ENCODE results near the gene CAP2. TPM values are rescaled to one million over a fixed set of nuclear protein-coding genes. Genes with fewer than 3 reads are reported as not detected.
"Not testable (repeated sequence)": the region's sequence is repeated elsewhere in the genome, so short reads cannot be mapped to it uniquely, and the experiment has no call there.

CAP2 gene
- total and polyA plus RNA-seq, 9 of the 15 experiments (the other 6 are each of a cell fraction or from before 2014, with no cell fraction given) = not detected

DNA sequence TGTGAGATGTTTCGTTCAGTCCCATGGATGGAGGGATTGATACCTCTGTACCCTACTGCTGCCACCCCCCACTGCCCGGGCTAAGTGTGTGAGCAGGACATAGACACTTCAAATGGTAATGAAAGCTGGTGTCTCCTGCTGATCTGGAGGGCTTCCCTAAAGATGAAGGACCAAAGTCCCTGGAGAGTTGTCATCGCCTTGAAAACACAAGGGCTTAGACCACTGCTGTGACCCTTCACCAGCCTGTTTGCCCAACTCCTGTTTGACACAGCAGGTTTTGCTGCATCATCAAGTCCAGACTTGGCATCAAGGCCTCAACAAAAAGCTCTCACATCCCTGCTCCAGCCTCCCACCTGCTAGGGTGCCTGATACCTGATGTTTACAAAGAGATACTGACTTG, 148.8 kb downstream of the CAP2 start:
- H3K9ac ChIP-seq (ENCODE audit: insufficient read depth in 1 of 2, low read depth in 2 of 2, low read length in 2 of 2) = no peak overlapping the region
- H3K4me2 ChIP-seq (ENCODE audit: insufficient read depth, low read length) = no peak overlapping the region
- POLR2A ChIA-PET = interaction anchor here (0.6 kb wide), 1 partner anchor 864 kb away, joined by 3 read pairs; no protein-coding TSS in a partner anchor
- H3K27ac ChIP-seq (ENCODE audit: extremely low read depth, low read depth, low read length) = no peak overlapping the region
- no peaks in the 10 kb centered on the region for H3K36me3 ChIP-seq (ENCODE audit: control insufficient read depth, insufficient read depth, low read length)
- no TSS peak for BruUV-seq (replicated peaks)
- no peaks in the 10 kb centered on the region for H3K9me1 ChIP-seq (ENCODE audit: control insufficient read depth, insufficient read depth, low read length)
- H3K27me3 ChIP-seq (ENCODE audit: control insufficient read depth in 2 of 2, insufficient read depth in 2 of 2, low read length in 2 of 2) = peaks cover 13 to 36% of the 10 kb centered on the region in 2 experiments
- intact Hi-C loops (cut with micrococcal nuclease) = no loop called here
- WGBS (ENCODE audit: insufficient coverage, low coverage, missing lambda C conversion rate) = 2% methylated on average over 3 of the region's 3 CpGs
- FAIRE-seq (no peak), ATAC-seq (no peak), DNase-seq (ENCODE audit: extremely low read depth in 1 of 4, low spot score in 3 of 4) (no peak)
- TF ChIP-seq RBM34 (IDR thresholded peaks at IDR 0.05; ENCODE audit: borderline replicate concordance, insufficient read depth, low read length) = no peak
- TF ChIP-seq DEAF1 (CRISPR knock-in tag; IDR thresholded peaks at IDR 0.05) = no peak
- no peak for TF ChIP-seq ZZZ3 (IDR thresholded peaks at IDR 0.05)
- no peak for TF ChIP-seq PPARD (CRISPR knock-in tag; IDR thresholded peaks at IDR 0.05)
- no peak for TF ChIP-seq MCM7 (IDR thresholded peaks at IDR 0.05)
- TF ChIP-seq LARP7 (IDR thresholded peaks at IDR 0.05) = no peak
- no peaks in the 10 kb centered on the region for H3K4me1 ChIP-seq (replicated peaks in 1 of 2; ENCODE audit: control insufficient read depth in 2 of 2, insufficient read depth in 2 of 2, low read length in 2 of 2)
- H3K79me2 ChIP-seq (ENCODE audit: control insufficient read depth, insufficient read depth, low read length) = no peaks in the 10 kb centered on the region
- no peaks in the 10 kb centered on the region for H4K20me1 ChIP-seq (replicated peaks; ENCODE audit: control insufficient read depth, insufficient read depth, low read length)
- no peak overlapping the region for H2AFZ ChIP-seq (ENCODE audit: low read depth, low read length)
- no peak overlapping the region for H3K4me3 ChIP-seq
- in situ Hi-C loops (cut with MboI) = no loop called here
- H3K9me3 ChIP-seq (replicated peaks; ENCODE audit: control insufficient read depth, insufficient read depth, low read depth, low read length) = no peaks in the 10 kb centered on the region
- CTCF ChIA-PET (ENCODE audit: low intra/inter-chr PET ratio) = no interaction called here

- H2AFZ ChIP-seq (ENCODE audit: low read depth, low read length); H4K20me1 ChIP-seq (replicated peaks; ENCODE audit: control insufficient read depth, insufficient read depth, low read length); H3K4me1 ChIP-seq (replicated peaks in 1 of 2; ENCODE audit: control insufficient read depth in 2 of 2, insufficient read depth in 2 of 2, low read length in 2 of 2); BruUV-seq (replicated peaks); ATAC-seq; in situ Hi-C loops (cut with MboI); DNase-seq (ENCODE audit: extremely low read depth in 1 of 4, low spot score in 3 of 4); H3K27ac ChIP-seq (ENCODE audit: extremely low read depth, low read depth, low read length); H3K36me3 ChIP-seq (ENCODE audit: control insufficient read depth, insufficient read depth, low read length); H3K9me3 ChIP-seq (replicated peaks; ENCODE audit: control insufficient read depth, insufficient read depth, low read depth, low read length); H3K4me3 ChIP-seq; H3K79me2 ChIP-seq (ENCODE audit: control insufficient read depth, insufficient read depth, low read length); intact Hi-C loops (cut with micrococcal nuclease); H3K4me2 ChIP-seq (ENCODE audit: insufficient read depth, low read length); POLR2A ChIA-PET; H3K9ac ChIP-seq (ENCODE audit: insufficient read depth in 1 of 2, low read depth in 2 of 2, low read length in 2 of 2); CTCF ChIA-PET (ENCODE audit: low intra/inter-chr PET ratio); FAIRE-seq; H3K9me1 ChIP-seq (ENCODE audit: control insufficient read depth, insufficient read depth, low read length): not testable (repeated sequence)
- H3K27me3 ChIP-seq (ENCODE audit: control insufficient read depth in 2 of 2, insufficient read depth in 2 of 2, low read length in 2 of 2) = peaks cover 11 to 24% of the 10 kb centered on the region in 2 experiments
- WGBS (ENCODE audit: insufficient coverage, low coverage, missing lambda C conversion rate) = 3% methylated on average over 2 of the region's 4 CpGs
These were observed 152.3 kb downstream of the CAP2 start for GRCh38 chr6:17545681-17546080.
